Large intestine (tissue), 3 donors: ENCODE results near the gene LY86. TPM values are rescaled to one million over a fixed set of nuclear protein-coding genes. Genes with fewer than 3 reads are reported as not detected.

Experiments used
- DNase-seq, 2 donors: peaks; one replicate each; pipeline versions ENCODE4 v3.0.0 to v3.0.0-alpha.2; 2013
- H3K27ac ChIP-seq: one replicate; pipeline ENCODE4 v1.5.1; 2013; ENCODE audit warnings: low read length
- H3K27me3 ChIP-seq: 2 replicates; pipeline ENCODE4 v1.6.1; 2013; ENCODE audit warnings: low read length; ENCODE audit not compliant: control insufficient read depth, insufficient read depth
- H3K36me3 ChIP-seq: 2 replicates; pipeline ENCODE4 v1.6.1; 2013; ENCODE audit warnings: low read length; ENCODE audit not compliant: control insufficient read depth, insufficient read depth
- H3K4me1 ChIP-seq: one replicate; pipeline ENCODE4 v1.6.1; 2013; ENCODE audit warnings: low read length; ENCODE audit not compliant: control insufficient read depth, insufficient read depth
- H3K4me3 ChIP-seq: one replicate; pipeline ENCODE4 v1.5.1; 2013; ENCODE audit warnings: low read length
- H3K9me3 ChIP-seq: one replicate; pipeline ENCODE4 v1.6.1; 2013; ENCODE audit warnings: mild to moderate bottlenecking, low read depth, low read length, moderate library complexity; ENCODE audit not compliant: control insufficient read depth
- WGBS: methylation state at CpG from one replicate; pipeline ENCODE4 v1.1.5; 2013; ENCODE audit warnings: low lambda C conversion rate; ENCODE audit not compliant: insufficient coverage; 5-methylcytosine and 5-hydroxymethylcytosine counted together
- polyA plus RNA-seq: library from polyadenylated mRNA; unstranded; fragments of 120-200 nt; gene quantifications from one replicate; pipeline ENCODE4 v1.2.1, GENCODE V29; 2013

The LY86 gene
- polyA plus RNA-seq, 1 donor, result 3.5 TPM

DNA sequence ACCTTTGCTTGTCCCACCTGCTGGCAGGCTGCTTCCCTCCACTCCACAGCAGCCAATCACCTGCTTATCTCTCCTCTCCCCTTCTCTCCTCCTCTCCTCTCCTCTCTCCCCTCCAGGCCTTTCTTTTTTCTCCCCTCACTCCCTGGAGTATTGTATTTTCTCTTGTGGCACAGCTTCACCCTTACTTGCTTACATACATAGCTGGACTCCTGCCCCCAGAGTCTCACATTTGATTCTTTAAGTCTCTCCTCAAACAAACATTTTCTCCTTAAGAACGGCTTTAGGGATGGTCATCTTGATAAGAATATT lies 3.6 kb upstream of the LY86 start:
- H3K4me1 ChIP-seq, result no peaks in the 10 kb centered on the region
- H3K27ac ChIP-seq, result no peak overlapping the region
- H3K9me3 ChIP-seq, result no peaks in the 10 kb centered on the region
- no peak for DNase-seq
- no peak overlapping the region for H3K4me3 ChIP-seq
- no peaks in the 10 kb centered on the region for H3K36me3 ChIP-seq
- WGBS, result no CpG with 5 or more reads among the region's 1 CpG
- peaks cover 3% of the 10 kb centered on the region for H3K27me3 ChIP-seq

DNA sequence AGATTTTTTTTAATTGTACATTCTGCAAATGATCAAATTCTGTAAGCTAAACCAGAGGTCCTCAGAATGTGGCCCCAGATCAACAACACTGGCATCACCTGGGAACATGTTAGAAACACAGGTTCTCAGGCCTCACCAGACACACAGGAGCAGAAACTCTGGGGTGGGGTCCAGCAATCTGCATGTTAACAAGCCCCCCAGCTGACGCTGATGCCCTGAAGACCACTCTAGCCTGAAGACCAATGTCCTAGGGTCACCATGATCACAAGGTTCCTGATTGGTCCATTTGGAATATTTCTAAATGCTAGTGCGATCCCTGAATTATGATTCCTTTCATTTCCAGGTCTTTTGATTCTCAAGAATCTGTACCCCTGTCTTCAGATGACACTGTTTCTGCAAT lies 2.4 kb upstream of the LY86 start:
- DNase-seq, result no peak
- H3K27ac ChIP-seq, result no peak overlapping the region
- no peaks in the 10 kb centered on the region for H3K36me3 ChIP-seq
- no peaks in the 10 kb centered on the region for H3K4me1 ChIP-seq
- H3K9me3 ChIP-seq, result no peaks in the 10 kb centered on the region
- whole genome bisulfite sequencing, result no CpG with 5 or more reads among the region's 2 CpGs
- peaks cover 3% of the 10 kb centered on the region for H3K27me3 ChIP-seq
- no peak overlapping the region for H3K4me3 ChIP-seq

DNA sequence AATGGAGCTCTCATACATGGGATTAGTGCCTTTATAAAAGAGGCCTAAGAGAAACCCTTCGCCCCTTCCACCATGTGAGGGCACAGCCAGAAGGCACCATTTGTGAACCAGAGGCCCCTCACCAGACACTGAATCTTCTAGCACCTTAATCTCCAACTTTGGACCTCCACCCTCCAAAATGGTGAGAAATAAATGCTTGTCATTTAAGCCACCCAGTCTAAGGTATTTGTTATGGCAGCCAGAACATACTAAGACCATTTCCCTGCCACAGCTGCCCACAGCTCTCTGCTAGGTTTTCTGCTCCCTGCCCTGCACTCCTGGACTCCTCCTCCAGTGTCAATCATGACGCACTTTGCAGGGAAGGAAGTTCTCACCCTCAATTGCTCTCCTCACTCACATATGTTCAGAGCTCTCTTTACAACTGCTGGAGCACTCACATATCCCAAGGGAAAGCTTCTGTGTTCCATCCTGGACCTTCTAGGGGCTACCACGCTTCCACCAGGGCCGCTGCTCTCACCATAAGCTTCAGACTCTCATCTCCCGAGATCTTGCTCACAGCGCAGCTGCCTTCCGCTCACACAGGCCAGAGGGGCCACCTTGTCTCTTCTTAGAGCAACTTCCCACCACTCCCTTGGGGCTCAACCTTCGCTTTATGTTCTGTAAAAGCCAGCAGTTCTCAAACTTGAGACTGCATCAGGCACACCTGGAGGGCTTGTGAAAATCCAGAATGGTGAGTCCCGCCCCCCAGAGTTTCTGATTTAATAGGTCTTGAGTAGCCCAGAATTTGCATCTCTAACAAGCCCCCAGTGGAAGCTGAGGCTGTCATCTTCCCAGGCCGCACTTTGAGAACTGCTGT lies 1.6 kb upstream of the LY86 start:
- H3K4me1 ChIP-seq, result no peaks in the 10 kb centered on the region
- peaks cover 3% of the 10 kb centered on the region for H3K27me3 ChIP-seq
- 80% methylated on average over 1 of the region's 10 CpGs for WGBS
- H3K36me3 ChIP-seq, result no peaks in the 10 kb centered on the region
- no peaks in the 10 kb centered on the region for H3K9me3 ChIP-seq
- DNase-seq, result no peak
- no peak overlapping the region for H3K4me3 ChIP-seq
- H3K27ac ChIP-seq, result no peak overlapping the region

DNA sequence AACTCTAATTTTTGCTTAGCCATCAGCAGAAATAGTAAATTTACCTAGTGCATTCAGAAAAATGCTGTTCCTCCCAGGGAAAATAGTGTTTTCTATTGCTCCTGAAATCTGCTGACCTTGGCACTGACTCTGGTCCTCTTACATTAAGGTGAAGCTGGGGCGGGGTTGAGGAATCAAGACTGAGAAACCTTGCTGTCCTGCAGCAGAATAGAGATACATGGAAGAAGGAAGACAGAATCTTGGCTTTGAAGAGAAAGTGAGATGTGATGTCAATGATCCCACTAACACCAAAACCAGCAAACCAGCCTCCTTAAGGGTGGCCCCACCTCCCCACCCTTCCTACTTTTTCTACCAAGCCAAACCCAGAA lies 840 bp upstream of the LY86 start:
- no peak for DNase-seq
- no peaks in the 10 kb centered on the region for H3K9me3 ChIP-seq
- peaks cover 3% of the 10 kb centered on the region for H3K27me3 ChIP-seq
- H3K4me1 ChIP-seq, result no peaks in the 10 kb centered on the region
- H3K36me3 ChIP-seq, result no peaks in the 10 kb centered on the region
- no CpG with 5 or more reads among the region's 1 CpG for WGBS
- no peak overlapping the region for H3K27ac ChIP-seq
- H3K4me3 ChIP-seq, result no peak overlapping the region

DNA sequence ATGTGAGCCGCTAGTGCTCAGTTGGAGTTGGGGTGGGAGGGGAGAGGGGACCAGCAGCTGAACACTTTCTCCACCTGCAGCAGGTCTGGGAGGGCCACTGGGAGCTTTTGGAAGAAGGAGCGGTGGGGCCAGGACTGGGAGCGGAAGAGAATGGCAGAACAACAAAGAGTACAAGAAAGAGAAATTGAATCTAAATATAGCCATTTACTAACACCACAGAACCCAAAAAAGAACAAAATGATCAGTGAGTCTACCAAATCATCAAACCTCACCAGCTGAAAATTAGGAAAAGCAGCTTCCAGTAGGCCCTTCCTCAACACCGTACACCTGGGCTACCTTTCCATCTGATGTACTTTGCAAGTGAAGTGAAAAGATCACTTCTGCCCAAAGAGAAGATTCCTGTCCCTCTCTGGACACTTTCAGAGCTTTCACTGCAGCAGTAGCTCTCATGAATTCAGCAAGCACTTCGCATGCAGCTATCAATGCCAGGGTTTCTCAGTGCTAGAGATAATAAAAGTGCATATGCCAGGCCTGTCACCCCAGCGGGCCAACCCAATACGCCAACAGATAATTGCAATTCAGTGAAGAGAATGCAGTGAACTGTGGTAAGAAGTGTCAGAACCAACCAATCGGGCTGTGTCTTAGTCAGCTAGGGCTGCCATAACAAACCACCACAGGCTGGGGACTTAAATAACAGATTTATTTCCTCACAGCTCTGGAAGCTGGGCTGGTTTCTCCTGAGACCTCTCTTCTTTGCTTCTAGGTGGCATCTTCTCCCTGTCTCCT lies 597 bp downstream of the LY86 start:
- no peak for DNase-seq
- WGBS, result 80% methylated on average over 1 of the region's 8 CpGs
- H3K36me3 ChIP-seq, result no peaks in the 10 kb centered on the region
- H3K4me3 ChIP-seq, result no peak overlapping the region
- no peak overlapping the region for H3K27ac ChIP-seq
- peaks cover 3% of the 10 kb centered on the region for H3K27me3 ChIP-seq
- no peaks in the 10 kb centered on the region for H3K4me1 ChIP-seq
- no peaks in the 10 kb centered on the region for H3K9me3 ChIP-seq

DNA sequence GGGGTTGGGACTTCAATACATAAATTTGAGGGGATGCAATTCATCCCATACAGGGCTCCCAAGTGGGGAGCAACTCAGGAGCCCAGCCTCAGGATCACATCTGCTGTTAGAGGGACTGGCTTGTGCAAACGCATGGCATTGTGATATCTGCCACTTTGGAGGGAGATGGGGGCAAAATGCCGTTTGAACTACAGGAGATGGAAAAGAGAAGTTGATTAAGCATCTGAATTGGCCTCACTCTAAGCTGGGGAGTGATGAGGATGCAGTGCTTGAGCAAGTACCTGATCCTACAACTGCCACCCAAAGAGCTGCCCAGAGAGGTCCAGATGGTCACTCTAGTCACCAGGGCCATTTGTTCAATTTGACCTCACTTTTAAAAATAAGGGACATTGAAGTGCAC lies 2.0 kb downstream of the LY86 start:
- Histone ChIP-seq H3K27me3 (no peaks in the 10 kb centered on the region), H3K36me3 (no peaks in the 10 kb centered on the region), H3K4me3 (no peak overlapping the region), H3K4me1 (no peaks in the 10 kb centered on the region), H3K9me3 (no peaks in the 10 kb centered on the region), H3K27ac (no peak overlapping the region)
- no peak for DNase-seq
- no CpG with 5 or more reads among the region's 2 CpGs for WGBS

DNA sequence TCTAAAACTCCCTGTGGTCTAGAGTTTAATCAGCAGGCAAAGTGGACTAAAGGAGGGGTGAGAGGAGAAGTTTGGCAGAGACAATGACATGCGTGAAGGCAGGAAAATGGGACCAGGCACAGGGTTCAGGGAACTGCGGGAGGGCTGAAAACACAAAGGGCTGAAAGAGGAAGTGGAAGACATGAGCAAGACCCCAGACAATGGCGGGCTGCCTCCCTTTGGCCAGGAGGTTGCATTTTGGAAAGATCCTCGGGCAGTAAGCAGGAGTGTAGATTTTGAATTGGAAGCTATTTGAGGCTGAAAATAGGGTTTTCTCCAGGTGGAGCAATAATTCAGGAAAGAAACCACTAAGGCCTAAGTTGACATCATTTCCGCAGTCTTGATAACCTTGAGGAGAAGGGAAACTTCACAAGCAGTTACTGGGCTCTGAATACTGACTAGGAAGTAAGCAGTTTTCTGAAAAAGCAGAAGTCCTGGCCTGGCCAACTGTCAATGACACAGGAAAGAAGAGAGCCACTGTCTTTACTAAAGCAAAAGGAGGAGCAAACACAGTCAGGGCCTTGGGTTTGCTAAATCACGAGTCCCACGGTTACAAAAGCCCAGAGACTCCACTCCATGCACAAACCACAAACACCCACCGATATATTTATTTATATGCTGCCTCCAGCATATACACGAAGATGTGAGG lies 3.4 kb downstream of the LY86 start:
- peaks cover 3% of the 10 kb centered on the region for H3K4me1 ChIP-seq
- no peak for DNase-seq

DNA sequence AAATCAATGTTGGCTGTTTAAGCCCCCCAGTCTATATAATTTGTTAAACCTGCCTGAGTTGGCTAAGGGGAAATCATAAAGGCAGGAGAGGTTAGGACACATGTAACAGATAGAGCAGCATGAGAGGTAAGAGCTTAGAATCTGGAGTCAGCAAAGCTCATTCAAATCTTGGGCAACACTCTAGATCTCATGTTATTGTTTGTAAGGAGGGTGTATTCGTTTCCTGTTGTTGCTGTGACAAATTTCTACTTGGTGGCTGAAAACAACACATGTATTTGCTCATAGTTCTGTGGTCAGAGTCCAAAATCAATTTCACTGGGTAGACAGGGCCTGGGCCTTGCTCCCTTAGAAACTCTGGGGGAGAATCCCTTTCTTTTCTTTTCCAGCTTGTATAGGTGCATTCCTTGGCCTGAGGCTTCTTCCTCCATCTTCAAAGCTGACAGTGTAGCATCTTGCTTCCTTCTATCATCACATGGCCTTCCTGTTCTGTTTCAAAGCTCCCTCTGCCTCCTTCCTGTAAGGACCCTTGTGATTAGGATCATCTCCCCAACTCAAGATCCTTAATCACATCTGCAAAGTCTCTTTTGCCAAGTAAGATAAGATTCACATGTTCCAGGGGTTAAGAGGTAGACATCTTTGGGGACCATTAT lies 4.4 kb downstream of the LY86 start:
- Histone ChIP-seq H3K36me3 (no peaks in the 10 kb centered on the region), H3K27ac (no peak overlapping the region), H3K27me3 (peaks cover 5% of the 10 kb centered on the region), H3K4me1 (peaks cover 3% of the 10 kb centered on the region), H3K4me3 (no peak overlapping the region), H3K9me3 (no peaks in the 10 kb centered on the region)
- DNase-seq, result no peak
- no CpG with 5 or more reads among the region's 1 CpG for WGBS

More for the DNA sequence above, 3.4 kb downstream of the LY86 start:
- Histone ChIP-seq H3K27me3 (no peaks in the 10 kb centered on the region), H3K36me3 (no peaks in the 10 kb centered on the region), H3K27ac (peak overlapping the region; percentile 33), H3K4me3 (no peak overlapping the region), H3K9me3 (no peaks in the 10 kb centered on the region)
- 80% methylated on average over 1 of the region's 9 CpGs for WGBS

DNA sequence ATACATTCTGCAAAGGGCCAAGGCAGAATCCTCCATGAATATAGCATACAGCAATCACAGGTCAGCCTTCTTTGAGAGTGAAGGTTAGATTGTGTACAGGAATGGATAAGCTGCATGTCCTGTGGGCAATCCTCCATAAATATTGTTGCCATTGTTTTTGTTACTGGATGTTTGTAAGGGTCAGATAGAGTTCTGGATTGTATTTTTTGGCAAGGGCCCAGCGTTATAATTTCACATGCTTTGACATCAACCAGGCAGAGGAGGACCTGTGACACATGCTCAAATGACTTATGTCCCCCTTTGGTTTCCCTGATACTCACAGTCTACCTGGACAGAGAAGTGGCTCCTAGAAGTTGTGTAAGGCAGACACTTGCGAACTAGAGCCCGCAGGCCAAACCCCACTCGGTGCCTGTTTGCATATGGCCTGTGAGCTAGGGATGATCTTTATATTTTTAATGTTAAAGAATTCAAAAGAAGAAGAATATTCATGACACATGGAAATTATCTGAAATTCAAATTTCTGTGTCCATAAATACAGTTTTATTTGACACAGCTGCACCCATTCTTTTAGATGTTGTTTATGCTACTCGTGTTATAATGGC lies 5.4 kb downstream of the LY86 start:
- Histone ChIP-seq H3K27me3 (peaks cover 5% of the 10 kb centered on the region), H3K36me3 (no peaks in the 10 kb centered on the region), H3K27ac (no peak overlapping the region), H3K9me3 (no peaks in the 10 kb centered on the region), H3K4me1 (peaks cover 3% of the 10 kb centered on the region), H3K4me3 (no peak overlapping the region)
- WGBS, result no CpG with 5 or more reads among the region's 5 CpGs
- DNase-seq, result no peak

DNA sequence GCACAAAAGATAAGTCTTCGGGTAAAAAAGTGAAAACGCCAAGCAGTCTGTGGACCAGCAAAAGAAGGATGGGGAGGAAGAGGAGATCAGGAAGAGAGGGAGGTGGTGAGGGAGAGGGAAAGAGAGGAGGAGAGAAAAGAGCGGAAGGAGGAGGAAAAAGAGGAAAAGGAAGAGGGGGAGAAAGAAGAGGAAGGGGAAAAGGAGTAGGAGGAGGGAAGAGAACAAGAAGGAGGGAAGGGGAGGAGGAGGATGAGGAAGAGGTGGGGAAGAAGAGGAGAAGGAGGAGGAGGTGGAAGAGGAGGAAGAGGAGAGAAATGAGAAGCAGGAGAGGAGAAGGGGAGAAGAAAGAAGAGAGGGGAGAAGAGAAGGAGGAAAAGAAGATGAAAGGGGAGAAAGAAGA lies 6.5 kb downstream of the LY86 start:
- DNase-seq, result no peak
- Histone ChIP-seq H3K36me3 (no peaks in the 10 kb centered on the region), H3K4me3 (no peak overlapping the region), H3K4me1 (peaks cover 3% of the 10 kb centered on the region), H3K9me3 (no peaks in the 10 kb centered on the region), H3K27ac (no peak overlapping the region), H3K27me3 (peaks cover 5% of the 10 kb centered on the region)
- WGBS, result 94% methylated on average over 3 of the region's 3 CpGs
